H9 (cell line): ENCODE results near the gene RRP1B. TPM values are rescaled to one million over a fixed set of nuclear protein-coding genes. Genes with fewer than 3 reads are reported as not detected.

ENCODE experiments used
- DNase-seq: peaks from one replicate; pipeline ENCODE4 v3.0.0-alpha.2; 2017
- H2AFZ ChIP-seq: one replicate; pipeline ENCODE4 v1.6.1; 2013; ENCODE audit warnings: mild to moderate bottlenecking, low read length, control low read depth, moderate library complexity
- H2AK5ac ChIP-seq: 2 replicates; pipeline ENCODE4 v1.6.1; 2013; ENCODE audit warnings: low read length, control low read depth, mixed read lengths; ENCODE audit not compliant: insufficient read length
- H2BK120ac ChIP-seq: one replicate; pipeline ENCODE4 v1.6.1; 2013; ENCODE audit warnings: low read depth, mild to moderate bottlenecking, low read length, control low read depth, inconsistent platforms; ENCODE audit not compliant: poor library complexity, severe bottlenecking
- H2BK12ac ChIP-seq: 2 replicates; pipeline ENCODE4 v1.6.1; 2013; ENCODE audit warnings: low read length, control low read depth, mixed read lengths, low read depth; ENCODE audit not compliant: insufficient read length
- H2BK15ac ChIP-seq: 2 replicates; pipeline ENCODE4 v1.6.1; 2013; ENCODE audit warnings: low read depth, low read length, control low read depth
- H2BK20ac ChIP-seq: one replicate; pipeline ENCODE4 v1.6.1; 2013; ENCODE audit warnings: low read depth, mild to moderate bottlenecking, low read length, control low read depth, inconsistent platforms; ENCODE audit not compliant: poor library complexity, severe bottlenecking
- H2BK5ac ChIP-seq: 2 replicates; pipeline ENCODE4 v1.6.1; 2013; ENCODE audit warnings: low read length, control low read depth, mixed read lengths; ENCODE audit not compliant: insufficient read length
- H3K14ac ChIP-seq: 2 replicates; pipeline ENCODE4 v1.6.1; 2013; ENCODE audit warnings: low read length, control low read depth; ENCODE audit not compliant: insufficient read depth
- H3K18ac ChIP-seq: 2 replicates; pipeline ENCODE4 v1.6.1; 2013; ENCODE audit warnings: low read depth, mild to moderate bottlenecking, mixed read lengths, low read length, control low read depth; ENCODE audit not compliant: insufficient read length
- H3K23ac ChIP-seq: 2 replicates; pipeline ENCODE4 v1.6.1; 2013; ENCODE audit warnings: low read length, control low read depth, mixed read lengths, low read depth; ENCODE audit not compliant: insufficient read length
- H3K23me2 ChIP-seq: 2 replicates; pipeline ENCODE4 v1.6.1; 2013; ENCODE audit warnings: low read depth, mild to moderate bottlenecking, mixed read lengths, low read length, control low read depth; ENCODE audit not compliant: insufficient read length, poor library complexity, severe bottlenecking
- H3K27ac ChIP-seq: 2 replicates; pipeline ENCODE4 v1.5.1; 2013; ENCODE audit warnings: low read length, control low read depth, mixed read lengths, low read depth; ENCODE audit not compliant: insufficient read length
- H3K27me3 ChIP-seq: 2 replicates; pipeline ENCODE4 v1.6.1; 2013; ENCODE audit warnings: low read length, control low read depth, inconsistent platforms; ENCODE audit not compliant: insufficient read depth
- H3K4ac ChIP-seq: 2 replicates; pipeline ENCODE4 v1.6.1; 2013; ENCODE audit warnings: low read depth, mild to moderate bottlenecking, control low read depth, inconsistent platforms, low read length, moderate library complexity
- H3K4me1 ChIP-seq: 2 replicates; pipeline ENCODE4 v1.6.1; 2013; ENCODE audit warnings: low read length, control low read depth, inconsistent platforms; ENCODE audit not compliant: insufficient read depth
- H3K4me2 ChIP-seq: 2 replicates; pipeline ENCODE4 v1.6.1; 2013; ENCODE audit warnings: low read length, control low read depth, mixed read lengths; ENCODE audit not compliant: insufficient read length, insufficient read depth
- H3K56ac ChIP-seq: 2 replicates; pipeline ENCODE4 v1.6.1; 2013; ENCODE audit warnings: low read depth, mild to moderate bottlenecking, mixed read lengths, low read length, control low read depth; ENCODE audit not compliant: insufficient read length
- H3K79me1 ChIP-seq: 2 replicates; pipeline ENCODE4 v1.6.1; 2013; ENCODE audit warnings: low read depth, mild to moderate bottlenecking, moderate library complexity, low read length, control low read depth, inconsistent platforms; ENCODE audit not compliant: insufficient read depth, poor library complexity, severe bottlenecking
- H3K79me2 ChIP-seq: 2 replicates; pipeline ENCODE4 v1.6.1; 2013; ENCODE audit warnings: low read length, control low read depth, inconsistent platforms; ENCODE audit not compliant: insufficient read depth
- H3K9ac ChIP-seq: 2 replicates; pipeline ENCODE4 v1.6.1; 2013; ENCODE audit warnings: low read length, control low read depth, mixed read lengths; ENCODE audit not compliant: insufficient read length; ENCODE audit errors: extremely low read depth
- H3K9me3 ChIP-seq: one replicate; pipeline ENCODE4 v1.6.1; 2013; ENCODE audit warnings: low read depth, low read length, inconsistent platforms; ENCODE audit not compliant: control insufficient read depth
- H3T11ph ChIP-seq: one replicate; pipeline ENCODE4 v1.6.1; 2013; ENCODE audit warnings: mild to moderate bottlenecking, low read length, control low read depth, inconsistent platforms
- H4K20me1 ChIP-seq: one replicate; pipeline ENCODE4 v1.6.1; 2013; ENCODE audit not compliant: control insufficient read depth, insufficient read length, insufficient read depth
- H4K5ac ChIP-seq: 2 replicates; pipeline ENCODE4 v1.6.1; 2013; ENCODE audit warnings: low read depth, mild to moderate bottlenecking, mixed read lengths, low read length, control low read depth; ENCODE audit not compliant: insufficient read length
- H4K8ac ChIP-seq: replicated peaks from 2 replicates; pipeline ENCODE4 v1.6.1; 2013; ENCODE audit warnings: low read length, control low read depth, mixed read lengths, low read depth; ENCODE audit not compliant: insufficient read length
- H4K91ac ChIP-seq: 2 replicates; pipeline ENCODE4 v1.6.1; 2013; ENCODE audit warnings: low read depth, mild to moderate bottlenecking, moderate library complexity, mixed read lengths, low read length, control low read depth; ENCODE audit not compliant: insufficient read length
- H3K27ac Mint-ChIP-seq, 3 experiments: 2 replicates in 2 of 3; 3 replicates in 1 of 3; pipeline ENCODE4 v1.8.0; 2020 to 2021; ENCODE audit warnings: mixed read lengths in 3 of 3, mild to moderate bottlenecking in 1 of 3, moderate library complexity in 1 of 3
- H3K27me3 Mint-ChIP-seq: 2 replicates; pipeline ENCODE4 v1.8.0; 2021; ENCODE audit warnings: low read depth, mild to moderate bottlenecking, moderate library complexity, mixed read lengths
- H3K36me3 Mint-ChIP-seq, 3 experiments: 2 replicates in 2 of 3; 3 replicates in 1 of 3; pipeline ENCODE4 v1.8.0; 2020 to 2021; ENCODE audit warnings: low read depth in 3 of 3, mixed read lengths in 3 of 3; ENCODE audit not compliant: insufficient read depth in 1 of 3
- H3K4me1 Mint-ChIP-seq, 2 experiments: 2 replicates each; pipeline ENCODE4 v1.8.0; 2020; ENCODE audit warnings: mixed read lengths in 2 of 2
- H3K4me3 Mint-ChIP-seq, 2 experiments: 2 replicates in 1 of 2; 3 replicates in 1 of 2; pipeline ENCODE4 v1.8.0; 2020 to 2021; ENCODE audit warnings: mild to moderate bottlenecking in 2 of 2, mixed read lengths in 2 of 2, moderate library complexity in 1 of 2
- H3K9me3 Mint-ChIP-seq, 2 experiments: 2 replicates in 1 of 2; 3 replicates in 1 of 2; pipeline ENCODE4 v1.8.0; 2020; ENCODE audit warnings: mild to moderate bottlenecking in 2 of 2, mixed read lengths in 2 of 2, moderate library complexity in 1 of 2
- WGBS: extraction: QIAGEN DNeasy Blood & Tissue Kit; methylation state at CpG from one replicate; pipeline ENCODE4 v1.1.7; 2013; ENCODE audit warnings: missing lambda C conversion rate, low lambda C conversion rate, mixed read lengths; ENCODE audit not compliant: insufficient read length; ENCODE audit errors: extremely low coverage; 5-methylcytosine and 5-hydroxymethylcytosine counted together
- total RNA-seq: library from RNA; stranded (reverse); gene quantifications from 2 replicates; pipeline ENCODE4 v1.2.1, GENCODE V29; 2021
- TF ChIP-seq, protein P1 (sequence below): fragments of 200-600 bp; sonication (generic); conservative IDR thresholded peaks from 3 replicates; pipeline ENCODE4 v1.8.0; 2021; ENCODE audit warnings: antibody characterized with exemption, mild to moderate bottlenecking

Gene RRP1B
- total RNA-seq, 1 experiment from 2014 or later, result 96.6 TPM

DNA sequence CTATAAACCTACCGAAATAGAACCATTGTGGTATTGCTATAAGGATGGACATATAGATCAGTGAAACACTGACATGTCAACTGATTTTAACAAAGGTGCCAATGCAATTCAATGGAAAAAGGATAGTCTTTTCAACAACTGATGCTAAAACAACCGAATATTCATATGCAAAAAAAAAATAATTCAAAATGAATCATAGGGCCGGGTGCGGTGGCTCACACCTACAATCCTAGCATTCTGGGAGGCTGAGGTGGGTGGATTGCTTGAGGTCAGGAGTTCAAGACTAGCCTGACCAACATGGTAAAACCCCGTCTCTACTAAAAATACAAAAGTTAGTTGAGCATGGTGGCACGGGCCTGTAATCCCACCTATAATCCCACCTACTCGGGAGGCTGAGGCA, 23.9 kb upstream of the RRP1B start:
- no peak overlapping the region for H2BK5ac ChIP-seq
- H3K4me2 ChIP-seq, result no peak overlapping the region
- no peak overlapping the region for H2BK20ac ChIP-seq
- H3K14ac ChIP-seq, result no peak overlapping the region
- Mint-ChIP-seq H3K36me3 (no peaks in the 10 kb centered on the region; a peak in 1 of 7 replicates), H3K27ac (no peak overlapping the region), H3K27me3 (peaks cover 2% of the 10 kb centered on the region; the same call in 1 of the 2 replicates), H3K9me3 (peaks cover 0 to 1% of the 10 kb centered on the region in 2 experiments; a peak in 1 of 5 replicates), H3K4me1 (no peaks in the 10 kb centered on the region), H3K4me3 (no peak overlapping the region)
- no peaks in the 10 kb centered on the region for H3K27me3 ChIP-seq
- H3K4ac ChIP-seq, result no peak overlapping the region
- no peaks in the 10 kb centered on the region for H4K20me1 ChIP-seq
- H3K23ac ChIP-seq, result no peak overlapping the region
- no peak overlapping the region for H4K91ac ChIP-seq
- no peak overlapping the region for H2AFZ ChIP-seq
- H2BK120ac ChIP-seq, result no peak overlapping the region
- no peaks in the 10 kb centered on the region for H3K79me2 ChIP-seq
- no peaks in the 10 kb centered on the region for H3K79me1 ChIP-seq
- TF ChIP-seq, protein P1, sequence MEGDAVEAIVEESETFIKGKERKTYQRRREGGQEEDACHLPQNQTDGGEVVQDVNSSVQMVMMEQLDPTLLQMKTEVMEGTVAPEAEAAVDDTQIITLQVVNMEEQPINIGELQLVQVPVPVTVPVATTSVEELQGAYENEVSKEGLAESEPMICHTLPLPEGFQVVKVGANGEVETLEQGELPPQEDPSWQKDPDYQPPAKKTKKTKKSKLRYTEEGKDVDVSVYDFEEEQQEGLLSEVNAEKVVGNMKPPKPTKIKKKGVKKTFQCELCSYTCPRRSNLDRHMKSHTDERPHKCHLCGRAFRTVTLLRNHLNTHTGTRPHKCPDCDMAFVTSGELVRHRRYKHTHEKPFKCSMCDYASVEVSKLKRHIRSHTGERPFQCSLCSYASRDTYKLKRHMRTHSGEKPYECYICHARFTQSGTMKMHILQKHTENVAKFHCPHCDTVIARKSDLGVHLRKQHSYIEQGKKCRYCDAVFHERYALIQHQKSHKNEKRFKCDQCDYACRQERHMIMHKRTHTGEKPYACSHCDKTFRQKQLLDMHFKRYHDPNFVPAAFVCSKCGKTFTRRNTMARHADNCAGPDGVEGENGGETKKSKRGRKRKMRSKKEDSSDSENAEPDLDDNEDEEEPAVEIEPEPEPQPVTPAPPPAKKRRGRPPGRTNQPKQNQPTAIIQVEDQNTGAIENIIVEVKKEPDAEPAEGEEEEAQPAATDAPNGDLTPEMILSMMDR, result no peak
- no peaks in the 10 kb centered on the region for H3K23me2 ChIP-seq
- H2BK12ac ChIP-seq, result no peak overlapping the region
- no peak for DNase-seq
- no peak overlapping the region for H4K8ac ChIP-seq
- H3T11ph ChIP-seq, result no peak overlapping the region
- no peaks in the 10 kb centered on the region for H3K9me3 ChIP-seq
- no peak overlapping the region for H3K18ac ChIP-seq
- H3K9ac ChIP-seq, result no peak overlapping the region
- no peak overlapping the region for H3K27ac ChIP-seq
- H4K5ac ChIP-seq, result no peak overlapping the region
- no CpG with 5 or more reads among the region's 7 CpGs for whole genome bisulfite sequencing
- no peak overlapping the region for H2AK5ac ChIP-seq
- no peaks in the 10 kb centered on the region for H3K4me1 ChIP-seq
- no peak overlapping the region for H3K56ac ChIP-seq
- no peak overlapping the region for H2BK15ac ChIP-seq
